22Rv1 (cell line): ENCODE data around the gene AGT.

Experiments used
- CTCF ChIP-seq: fragments of 450-650 bp; IDR thresholded peaks from 2 replicates; pipeline ENCODE4 v1.5.1; 2017; ENCODE audit warnings: mild to moderate bottlenecking
- ZFX ChIP-seq: fragments of 450-650 bp; IDR thresholded peaks from 2 replicates; pipeline ENCODE4 v1.6.1; 2017; ENCODE audit warnings: antibody characterized with exemption, borderline replicate concordance

- TF ChIP-seq CTCF, result no peak
- TF ChIP-seq ZFX, result no peak
These were observed 33.5 kb downstream of the AGT start for GRCh38 chr1:230680300-230681025.
